CD4-positive, alpha-beta T cell treated with Interleukin-6 at 100 ng/mL for 8 hours (primary cell): ENCODE measurements around the gene PIH1D1.
A peak's percentile ranks its signal among the peaks of the same experiment; 100 is the strongest.

Experiments used
- DNase-seq: peaks from one replicate; pipeline ENCODE4 v3.0.0-alpha.2; 2020; ENCODE audit warnings: mixed read lengths, low spot score

PIH1D1 gene

DNA sequence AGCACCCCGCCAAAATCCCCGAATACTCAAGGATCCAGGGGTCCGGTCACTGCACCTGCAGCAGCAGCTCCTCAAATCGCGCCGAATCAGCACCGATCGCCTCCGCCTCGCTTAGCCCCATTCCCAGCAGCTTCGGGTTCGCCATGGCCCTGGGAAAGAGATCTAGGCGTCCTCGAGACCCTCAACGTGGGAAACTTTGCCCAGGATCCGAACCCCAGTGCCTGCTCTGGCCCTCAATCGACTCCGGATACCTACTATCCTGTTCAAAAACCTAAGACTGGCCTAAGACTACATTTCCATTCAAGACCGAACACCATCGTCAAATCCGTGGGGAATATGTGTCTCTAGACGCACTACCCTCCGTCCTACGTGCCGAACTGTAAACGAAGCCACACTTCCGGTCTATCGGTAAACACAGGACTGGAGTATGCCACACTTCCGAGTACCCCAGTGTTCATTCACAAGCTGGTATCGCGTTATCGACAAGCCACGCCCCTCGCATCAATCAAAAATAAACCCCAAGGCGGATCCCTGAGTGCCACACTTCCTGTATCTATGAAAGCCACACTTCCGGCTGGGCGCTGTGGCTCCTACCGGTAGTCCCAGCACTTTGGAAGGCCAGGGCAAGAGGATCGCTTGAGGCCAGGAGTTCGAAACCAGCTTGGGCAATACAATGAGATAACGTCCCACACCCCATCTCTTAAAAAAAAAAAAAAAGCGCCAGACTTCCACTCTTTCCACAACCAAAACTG, at the start of gene PIH1D1:
PIH1D1 (minus strand) TSS at position 385 of the 752 bp plus-strand sequence; CDS start at position 145, 240 bp downstream.
- peak; percentile 98 for DNase-seq

DNA sequence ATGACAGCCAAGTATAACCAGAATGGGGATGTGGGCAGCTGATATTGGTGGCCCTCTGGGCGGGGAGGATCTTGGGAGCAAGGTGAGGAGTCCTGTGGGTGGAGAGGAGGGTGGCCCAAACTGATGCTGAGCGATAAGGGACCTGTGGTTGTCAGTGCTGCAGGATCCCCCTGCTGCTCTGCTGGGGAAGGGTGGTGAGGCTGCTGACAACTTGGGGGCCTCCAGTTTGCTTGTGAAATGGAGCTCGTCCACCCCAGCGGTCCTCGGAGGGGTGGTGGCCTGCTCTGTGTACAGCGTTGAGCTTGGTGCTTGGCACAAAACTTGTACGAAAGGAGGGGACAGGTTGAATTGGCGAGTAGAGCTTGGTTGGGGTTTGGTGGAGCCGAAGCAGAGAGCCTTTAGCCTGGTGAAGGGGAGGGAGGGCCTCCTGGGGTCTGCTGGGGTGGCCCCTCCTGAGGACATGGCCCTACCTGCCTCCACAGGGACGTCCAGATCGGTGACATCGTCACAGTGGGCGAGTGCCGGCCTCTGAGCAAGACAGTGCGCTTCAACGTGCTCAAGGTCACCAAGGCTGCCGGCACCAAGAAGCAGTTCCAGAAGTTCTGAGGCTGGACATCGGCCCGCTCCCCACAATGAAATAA, 47.5 kb upstream of the PIH1D1 start:
- peak; percentile 22 for DNase-seq

DNA sequence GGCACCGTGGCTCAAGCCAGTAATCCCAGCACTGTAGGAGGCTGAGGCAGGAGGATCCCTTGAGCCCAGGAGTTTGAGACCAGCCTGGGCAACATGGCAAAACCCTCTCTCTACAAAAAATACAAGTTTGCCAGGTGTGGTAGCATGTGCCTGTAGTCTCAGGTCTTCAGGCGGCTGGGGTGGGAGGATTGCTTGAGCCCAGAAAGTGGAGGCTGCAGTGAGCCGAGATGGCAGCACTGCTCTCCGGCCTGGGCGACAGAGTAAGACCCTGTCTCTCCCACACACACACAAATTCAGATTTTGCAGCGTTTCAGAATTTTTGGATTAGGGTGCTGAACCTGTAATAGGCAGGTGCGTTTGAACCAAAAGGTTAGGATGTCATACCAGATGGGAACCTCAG, 46.9 kb upstream of the PIH1D1 start:
- DNase-seq, result no peak

DNA sequence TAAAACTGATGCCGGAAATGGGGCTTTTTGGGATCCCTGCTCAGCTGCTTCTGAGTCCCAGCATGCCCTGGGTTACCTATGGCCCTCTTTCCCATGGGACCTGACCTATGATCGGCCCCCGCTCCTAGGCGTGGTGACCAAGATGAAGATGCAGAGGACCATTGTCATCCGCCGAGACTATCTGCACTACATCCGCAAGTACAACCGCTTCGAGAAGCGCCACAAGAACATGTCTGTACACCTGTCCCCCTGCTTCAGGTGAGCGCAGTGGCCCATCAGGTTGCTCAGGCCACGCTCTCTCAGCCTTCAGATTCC, 46.1 kb upstream of the PIH1D1 start:
- no peak for DNase-seq

DNA sequence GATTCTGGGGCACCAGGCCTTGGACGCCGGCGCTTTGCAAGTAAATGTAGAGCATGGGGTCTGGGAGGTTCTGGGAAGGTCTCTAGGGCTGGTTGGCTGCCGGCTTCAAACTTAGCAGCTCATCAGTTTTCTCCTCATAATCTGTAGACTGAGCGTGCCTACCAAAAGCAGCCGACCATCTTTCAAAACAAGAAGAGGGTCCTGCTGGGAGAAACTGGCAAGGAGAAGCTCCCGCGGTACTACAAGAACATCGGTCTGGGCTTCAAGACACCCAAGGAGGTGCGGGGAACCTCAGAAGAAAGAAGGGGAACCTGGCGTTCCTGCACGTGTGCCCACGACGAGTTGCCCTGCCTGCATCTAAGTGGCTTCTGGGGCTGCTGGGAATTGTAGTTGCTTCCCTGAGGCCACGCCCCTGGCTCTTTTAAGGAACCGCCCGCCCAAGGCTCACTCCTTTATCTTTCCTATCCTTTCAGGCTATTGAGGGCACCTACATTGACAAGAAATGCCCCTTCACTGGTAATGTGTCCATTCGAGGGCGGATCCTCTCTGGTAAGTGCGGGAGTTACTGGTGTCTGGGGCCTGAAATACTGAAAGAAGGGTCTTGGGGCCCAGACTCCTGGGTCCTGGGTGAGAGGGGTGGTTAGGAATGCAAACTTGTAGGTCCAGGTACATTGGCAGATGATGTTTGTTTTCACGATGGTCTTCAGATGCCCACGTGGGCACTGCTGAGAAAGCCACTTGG, 45.6 kb upstream of the PIH1D1 start:
- peak; percentile 80 for DNase-seq

DNA sequence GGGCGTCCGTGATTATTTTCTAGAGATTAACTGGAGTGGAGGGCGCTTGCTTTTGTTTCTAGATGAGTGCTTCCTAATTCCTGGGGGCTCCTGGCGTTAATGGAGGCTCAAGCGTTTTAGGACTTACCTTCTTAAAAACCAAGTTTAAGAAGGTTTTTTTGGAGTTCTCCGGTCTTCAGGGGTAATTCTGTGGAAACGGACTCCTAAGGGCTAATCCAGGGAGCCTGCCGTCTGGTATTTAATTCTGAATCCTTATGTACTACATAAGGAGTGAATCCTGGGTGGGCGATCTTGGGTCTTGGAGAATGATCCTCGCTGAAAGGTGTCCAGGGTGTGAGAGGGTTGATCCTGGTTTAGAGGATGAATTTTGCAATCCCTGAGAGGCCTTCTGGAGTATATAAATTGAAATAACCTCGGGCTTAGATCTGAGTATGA, 45.0 kb upstream of the PIH1D1 start:
- no peak for DNase-seq

DNA sequence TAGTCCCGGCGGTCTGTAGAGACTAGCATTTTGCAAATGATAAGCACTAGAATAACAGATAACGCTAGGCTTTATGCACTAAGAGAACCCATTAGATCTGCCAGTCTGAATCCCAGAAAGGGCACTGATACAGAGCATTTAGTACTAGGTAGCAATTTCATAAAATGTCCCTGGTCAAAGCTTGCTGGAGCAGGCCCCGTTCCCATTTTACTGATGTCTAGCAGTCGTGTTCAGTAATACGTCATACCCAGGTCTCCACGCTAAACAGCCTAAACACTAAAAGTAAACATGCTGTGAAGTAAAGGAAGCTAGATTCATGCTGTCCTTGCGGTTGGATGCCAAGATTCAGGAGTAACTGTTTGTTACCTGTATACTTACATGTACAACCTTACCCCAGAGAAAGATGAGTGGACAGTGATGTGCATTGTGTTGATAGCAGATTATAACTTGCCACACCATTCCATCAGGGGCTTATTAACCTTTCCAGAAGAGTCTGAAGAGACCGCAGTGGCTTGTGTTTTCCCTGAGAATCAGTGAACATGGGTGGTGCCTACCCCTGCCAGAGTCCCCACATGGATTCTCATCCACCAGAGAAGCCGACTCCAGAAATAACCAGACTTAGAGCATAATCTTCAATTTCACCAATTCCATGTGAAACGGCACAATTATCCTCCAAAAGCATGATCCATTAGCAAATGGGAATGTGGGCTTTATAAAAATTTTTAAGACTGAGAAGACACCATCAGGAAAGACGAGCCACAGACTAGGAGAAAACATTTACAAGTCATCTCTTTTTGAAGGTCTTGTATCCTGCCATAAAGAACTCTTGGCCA, 41.2 kb upstream of the PIH1D1 start:
- DNase-seq, result no peak

DNA sequence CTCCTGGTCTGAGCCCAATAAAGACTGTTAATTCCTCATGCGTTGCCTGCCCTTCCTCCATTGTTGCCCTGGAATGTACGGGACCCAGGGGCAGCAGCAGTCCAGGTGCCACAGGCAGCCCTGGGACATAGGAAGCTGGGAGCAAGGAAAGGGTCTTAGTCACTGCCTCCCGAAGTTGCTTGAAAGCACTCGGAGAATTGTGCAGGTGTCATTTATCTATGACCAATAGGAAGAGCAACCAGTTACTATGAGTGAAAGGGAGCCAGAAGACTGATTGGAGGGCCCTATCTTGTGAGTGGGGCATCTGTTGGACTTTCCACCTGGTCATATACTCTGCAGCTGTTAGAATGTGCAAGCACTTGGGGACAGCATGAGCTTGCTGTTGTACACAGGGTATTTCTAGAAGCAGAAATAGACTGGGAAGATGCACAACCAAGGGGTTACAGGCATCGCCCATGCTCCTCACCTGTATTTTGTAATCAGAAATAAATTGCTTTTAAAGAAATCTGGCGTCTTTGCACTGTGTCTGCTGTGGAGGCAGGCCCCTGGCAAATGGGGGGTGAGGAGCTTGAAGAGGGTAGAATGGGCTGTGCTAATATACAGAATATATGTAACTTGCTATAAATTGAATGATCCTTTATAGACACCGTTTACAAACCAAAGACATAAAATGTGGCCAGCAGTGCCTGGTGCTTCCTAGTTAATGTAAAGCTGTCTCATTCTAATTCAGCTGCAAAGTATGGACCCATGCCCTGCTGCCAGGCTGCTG, 40.4 kb upstream of the PIH1D1 start:
- DNase-seq, result no peak

DNA sequence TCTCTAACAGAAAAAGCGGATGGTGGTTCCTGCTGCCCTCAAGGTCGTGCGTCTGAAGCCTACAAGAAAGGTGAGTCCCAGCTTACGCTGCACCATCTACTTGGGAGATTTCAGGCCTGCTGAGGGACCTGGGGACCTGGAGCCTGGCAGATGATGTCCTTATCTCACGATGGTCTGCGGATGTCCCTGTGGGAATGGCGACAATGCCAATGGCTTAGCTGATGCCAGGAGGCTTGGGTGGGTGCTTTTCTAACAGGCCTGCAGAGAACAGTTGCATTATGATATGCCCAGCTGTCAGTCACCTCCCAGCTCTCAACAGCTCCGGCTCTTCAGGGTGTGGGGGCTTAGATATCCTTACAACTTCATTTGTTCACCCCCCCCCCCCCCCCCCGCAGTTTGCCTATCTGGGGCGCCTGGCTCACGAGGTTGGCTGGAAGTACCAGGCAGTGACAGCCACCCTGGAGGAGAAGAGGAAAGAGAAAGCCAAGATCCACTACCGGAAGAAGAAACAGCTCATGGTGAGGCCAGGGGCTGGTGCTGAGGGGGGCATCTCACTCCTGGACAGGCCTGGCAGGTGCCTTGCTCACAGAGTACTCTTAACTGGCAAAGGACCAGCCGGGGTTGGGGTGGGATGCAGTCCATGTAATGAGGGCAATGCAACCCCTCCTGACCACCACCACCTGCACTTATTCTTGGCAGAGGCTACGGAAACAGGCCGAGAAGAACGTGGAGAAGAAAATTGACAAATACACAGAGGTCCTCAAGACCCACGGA, 39.6 kb upstream of the PIH1D1 start:
- no peak for DNase-seq

DNA sequence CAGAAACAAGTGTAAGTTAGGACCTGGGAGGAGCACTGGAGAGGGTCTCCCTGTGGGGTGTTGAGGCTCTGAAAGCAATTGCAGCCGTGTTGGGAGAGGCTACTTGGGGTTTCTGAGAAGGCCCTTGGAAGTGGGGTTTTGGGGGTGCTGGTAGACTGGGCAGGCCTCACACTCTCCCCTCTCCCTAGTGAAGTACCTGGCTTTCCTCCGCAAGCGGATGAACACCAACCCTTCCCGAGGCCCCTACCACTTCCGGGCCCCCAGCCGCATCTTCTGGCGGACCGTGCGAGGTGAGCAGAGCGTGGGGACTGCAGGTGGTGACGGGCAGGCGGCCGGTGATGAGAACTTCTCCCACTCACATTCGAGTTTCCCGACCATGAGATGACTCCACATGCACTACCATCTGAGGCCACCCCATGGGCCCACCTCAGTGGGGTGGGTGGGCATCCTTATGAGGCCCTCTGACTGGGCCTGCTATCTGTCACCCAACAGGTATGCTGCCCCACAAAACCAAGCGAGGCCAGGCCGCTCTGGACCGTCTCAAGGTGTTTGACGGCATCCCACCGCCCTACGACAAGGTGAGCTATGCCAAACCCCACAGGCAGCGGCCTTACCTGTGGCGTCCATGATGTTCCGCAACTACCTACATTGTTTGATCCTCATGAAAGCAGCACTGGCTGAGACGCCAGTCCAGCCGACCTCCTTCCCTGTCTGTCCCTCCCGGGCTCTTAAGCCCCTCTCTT, 38.8 kb upstream of the PIH1D1 start:
- DNase-seq, result no peak

DNA sequence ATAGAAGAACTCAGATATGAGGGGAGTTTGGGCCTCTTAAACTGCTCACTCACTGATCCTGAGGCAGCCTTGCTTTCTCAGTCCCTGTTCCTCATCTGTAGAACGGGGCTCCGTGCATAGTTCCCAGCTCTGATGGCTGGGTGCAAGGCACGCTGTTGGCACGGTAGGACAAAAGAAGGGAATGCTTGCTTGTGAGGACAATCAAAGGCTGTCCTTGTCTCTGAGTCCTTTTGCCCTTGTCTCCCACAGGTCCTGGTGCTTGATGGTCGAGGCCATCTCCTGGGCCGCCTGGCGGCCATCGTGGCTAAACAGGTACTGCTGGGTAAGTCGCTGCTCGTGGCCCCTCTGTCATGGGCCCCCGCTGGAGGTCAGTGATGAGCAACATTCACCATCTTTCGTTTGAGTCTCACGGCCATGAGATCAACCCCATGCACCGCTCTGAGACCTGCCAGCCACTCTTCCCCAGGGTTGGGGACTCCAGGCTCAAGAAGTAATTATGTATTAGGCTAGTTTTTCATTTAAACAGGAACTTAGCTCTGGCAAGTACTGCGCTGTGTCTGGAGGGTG, 38.1 kb upstream of the PIH1D1 start:
- DNase-seq, result peak; percentile 27

DNA sequence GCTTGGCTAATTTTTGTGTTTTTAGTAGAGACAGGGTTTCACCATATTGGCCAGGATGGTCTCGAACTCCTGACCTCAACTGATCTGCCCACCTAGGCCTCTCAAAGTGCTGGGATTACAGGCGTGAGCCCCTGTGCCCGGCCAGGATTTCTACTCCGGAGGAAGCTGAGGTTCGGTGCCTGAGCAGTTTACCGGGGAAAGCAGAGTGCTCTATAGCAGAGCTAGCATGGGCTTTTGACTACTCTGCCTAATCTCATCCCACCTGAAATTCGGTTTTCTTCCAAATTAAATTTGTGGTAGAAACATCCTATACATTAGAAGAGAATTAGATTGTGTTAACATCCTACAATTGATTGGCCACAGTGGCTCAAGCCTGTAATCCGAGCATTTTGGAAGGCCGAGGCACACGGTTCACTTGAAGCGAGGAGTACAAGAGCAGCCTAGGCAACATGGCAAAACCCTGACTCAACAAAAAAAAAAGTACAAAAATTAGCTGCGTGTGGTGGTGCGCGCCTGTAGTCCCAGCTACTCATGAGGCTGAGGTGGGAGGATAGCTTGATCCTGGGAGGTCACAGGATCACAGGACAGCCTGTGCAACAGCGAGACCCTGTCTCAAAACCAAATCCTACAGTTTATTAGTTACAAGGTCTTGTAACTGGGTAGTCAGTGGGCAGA, 37.4 kb upstream of the PIH1D1 start:
- DNase-seq, result no peak

DNA sequence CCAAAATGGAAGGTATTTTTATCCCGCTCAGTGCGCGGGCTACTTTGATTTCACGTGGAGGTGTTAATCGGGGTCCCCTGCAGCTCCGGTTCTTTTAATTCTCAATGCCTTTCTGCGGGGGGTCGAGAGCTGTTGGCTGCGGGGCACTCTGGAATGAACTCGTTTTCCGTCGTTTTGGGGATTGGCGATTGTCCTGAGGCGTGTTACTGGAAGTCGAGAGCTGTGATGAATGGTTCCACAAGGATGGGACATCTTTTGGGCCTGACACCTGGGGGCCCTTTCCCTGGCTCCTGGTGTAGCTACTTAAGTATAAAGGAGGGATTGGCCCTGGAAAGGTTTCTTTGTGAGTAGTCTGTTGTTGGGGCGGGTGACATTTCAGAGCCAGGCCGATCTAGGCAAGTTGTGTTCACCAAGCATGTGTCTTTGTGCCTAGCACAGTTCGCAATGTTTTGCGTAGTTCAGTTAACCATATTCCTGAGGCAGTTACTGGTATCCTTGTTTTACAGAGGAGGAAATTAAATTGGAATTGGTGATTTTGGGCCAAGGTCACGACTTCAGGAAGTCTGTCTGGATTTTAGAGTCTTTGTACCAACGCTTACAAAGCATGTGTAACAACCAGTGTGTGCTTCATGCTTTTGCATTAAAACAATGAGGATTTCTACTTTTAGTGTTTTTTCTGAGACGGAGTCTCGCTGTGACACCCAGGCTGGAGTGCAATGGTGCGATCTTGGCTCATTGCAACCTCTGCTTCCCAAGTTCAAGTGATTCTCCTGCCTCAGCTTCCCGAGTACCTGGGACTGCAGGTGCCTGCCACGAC, 36.6 kb upstream of the PIH1D1 start:
- DNase-seq, result no peak

DNA sequence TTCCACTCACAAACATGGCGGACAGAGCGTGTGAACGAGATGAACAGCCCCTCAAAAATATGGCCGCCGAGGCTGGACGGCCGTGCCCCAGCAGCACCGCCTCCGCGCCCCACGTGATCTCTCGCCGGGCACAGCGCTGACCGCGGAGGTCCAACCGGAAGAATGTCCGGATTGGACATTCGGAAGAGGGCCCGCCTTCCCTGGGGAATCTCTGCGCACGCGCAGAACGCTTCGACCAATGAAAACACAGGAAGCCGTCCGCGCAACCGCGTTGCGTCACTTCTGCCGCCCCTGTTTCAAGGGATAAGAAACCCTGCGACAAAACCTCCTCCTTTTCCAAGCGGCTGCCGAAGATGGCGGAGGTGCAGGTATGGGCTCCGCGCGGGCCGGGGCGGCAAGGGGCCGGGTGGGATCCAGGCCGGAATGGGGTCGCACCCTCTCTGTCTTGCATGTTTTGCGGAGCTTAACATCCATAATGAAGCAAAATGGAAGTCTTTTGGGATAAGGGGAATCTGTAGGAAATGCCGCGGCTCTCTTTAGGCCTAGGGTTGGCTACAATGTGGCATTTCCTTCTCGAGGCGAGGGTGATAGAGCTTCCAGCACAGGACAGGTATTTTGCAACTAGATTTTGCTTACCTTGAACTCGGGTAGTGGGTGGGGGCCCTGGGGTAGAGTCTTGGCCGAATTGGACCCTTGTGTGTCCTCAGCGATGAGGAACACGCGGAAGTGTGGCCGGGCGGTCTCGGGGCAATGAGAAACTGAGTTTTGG, 35.8 kb upstream of the PIH1D1 start, which contains the start of gene RPL13A:
RPL13A (plus strand) TSS at position 332 of the 769 bp plus-strand sequence; CDS start at position 354, 22 bp downstream.
- DNase-seq, result peak; percentile 100

DNA sequence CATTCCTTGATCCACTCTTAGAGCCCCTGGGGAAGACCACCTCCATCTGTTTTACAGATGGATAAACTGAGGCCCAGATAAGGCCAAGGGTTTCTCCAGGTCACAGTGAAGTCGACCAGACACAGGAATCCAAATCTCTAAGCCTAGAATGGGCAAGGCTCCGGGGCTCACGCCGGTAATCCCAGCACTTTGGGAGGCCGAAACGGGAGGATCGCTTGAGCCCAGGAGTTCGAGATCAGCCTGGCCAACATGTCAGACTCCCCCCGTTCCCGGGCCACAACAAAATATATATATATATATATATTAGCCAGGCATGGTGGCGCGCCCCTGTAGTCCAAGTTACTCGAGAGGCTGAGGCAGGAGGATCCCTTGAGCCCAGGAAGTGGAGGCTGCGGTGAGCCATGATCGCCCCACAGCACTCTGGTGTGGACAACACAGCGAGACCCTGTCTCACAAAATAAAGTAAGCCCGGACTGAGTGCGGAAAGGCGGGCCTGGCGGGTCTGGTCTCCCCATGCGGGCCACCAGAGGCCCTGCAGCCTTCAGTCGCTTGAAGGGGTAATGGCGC, 35.2 kb upstream of the PIH1D1 start:
- no peak for DNase-seq

DNA sequence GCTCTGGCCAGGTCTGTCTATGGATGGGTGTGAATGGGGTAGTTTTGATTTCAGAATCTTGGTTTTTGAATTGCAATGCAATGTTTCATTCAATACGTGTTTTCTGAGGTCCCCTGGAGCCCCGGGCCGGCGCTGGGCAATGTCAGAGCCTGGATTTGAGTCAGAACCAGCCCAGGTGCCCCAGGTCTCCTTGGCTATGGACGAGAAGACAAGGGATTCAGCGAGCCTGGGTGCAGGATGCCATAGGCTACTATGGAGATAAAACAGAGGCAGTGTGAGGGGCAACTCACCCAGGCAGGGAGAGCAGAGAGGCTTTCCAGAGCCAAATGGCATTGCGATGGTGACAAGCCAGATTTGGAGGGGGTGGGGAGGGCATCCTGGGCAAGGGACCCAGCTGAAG, 34.6 kb upstream of the PIH1D1 start:
- no peak for DNase-seq
